Lower leg skin (tissue), 3 donors: ENCODE results near the gene THSD7B.

Experiments
- CTCF ChIP-seq, 3 donors: fragments of 450-650 bp; IDR thresholded peaks; one replicate each; pipeline ENCODE4 v1.5.1; 2016; ENCODE audit warnings: antibody characterized with exemption in 3 of 3, mild to moderate bottlenecking in 3 of 3, moderate library complexity in 2 of 3
- POLR2A ChIP-seq, 2 donors: fragments of 450-650 bp; IDR thresholded peaks; one replicate each; pipeline ENCODE4 v1.6.1; 2016 to 2017; ENCODE audit warnings: antibody characterized with exemption in 2 of 2, mild to moderate bottlenecking in 1 of 2, moderate library complexity in 1 of 2

- TF ChIP-seq CTCF (IDR thresholded peaks at IDR 0.05) (no peak), POLR2A (IDR thresholded peaks at IDR 0.05) (no peak)
These were observed 98.1 kb downstream of the THSD7B start for GRCh38 chr2:136863468-136863867.
